Osteoblast (primary cell): ENCODE data around the gene WIPF3. TPM values are rescaled to one million over a fixed set of nuclear protein-coding genes. Genes with fewer than 3 reads are reported as not detected.

Experiments
- DNase-seq: peaks from one replicate; pipeline ENCODE4 v3.0.0; 2011; ENCODE audit warnings: low spot score, mixed read lengths; ENCODE audit not compliant: insufficient read length; ENCODE audit errors: missing footprints
- H2AFZ ChIP-seq: 2 replicates; pipeline ENCODE4 v1.6.0; 2011; ENCODE audit warnings: mild to moderate bottlenecking, low read length
- H3K27ac ChIP-seq: 2 replicates; pipeline ENCODE4 v1.5.1; 2011; ENCODE audit warnings: mild to moderate bottlenecking, low read depth, low read length, moderate library complexity
- H3K27me3 ChIP-seq: 2 replicates; pipeline ENCODE4 v1.6.0; 2012; ENCODE audit warnings: mild to moderate bottlenecking, control low read depth, inconsistent platforms, low read length, moderate library complexity; ENCODE audit not compliant: insufficient read depth
- H3K36me3 ChIP-seq: 2 replicates; pipeline ENCODE4 v1.5.1; 2011; ENCODE audit warnings: mild to moderate bottlenecking, low read length, control low read depth, moderate library complexity; ENCODE audit not compliant: insufficient read depth
- H3K4me1 ChIP-seq: 2 replicates; pipeline ENCODE4 v1.5.1; 2011; ENCODE audit warnings: mild to moderate bottlenecking, low read length, control low read depth, moderate library complexity; ENCODE audit not compliant: insufficient read depth
- H3K4me2 ChIP-seq: 2 replicates; pipeline ENCODE4 v1.6.0; 2011; ENCODE audit warnings: mild to moderate bottlenecking, low read length; ENCODE audit not compliant: insufficient read depth
- H3K4me3 ChIP-seq: fragments of 200-600 bp; sonication (generic); 3 replicates; pipeline ENCODE4 v1.5.1; 2012; ENCODE audit warnings: mild to moderate bottlenecking, low read length, inconsistent platforms; ENCODE audit not compliant: insufficient read depth
- H3K79me2 ChIP-seq: 2 replicates; pipeline ENCODE4 v1.6.0; 2012; ENCODE audit warnings: mild to moderate bottlenecking, low read length, control low read depth, inconsistent platforms; ENCODE audit not compliant: insufficient read depth
- H3K9me3 ChIP-seq: 2 replicates; pipeline ENCODE4 v1.5.1; 2011; ENCODE audit warnings: low read depth, low read length, control low read depth
- H4K20me1 ChIP-seq: 2 replicates; pipeline ENCODE4 v1.6.0; 2012; ENCODE audit warnings: mild to moderate bottlenecking, low read length, control low read depth; ENCODE audit not compliant: insufficient read depth
- total RNA-seq: library from RNA; depleted of rRNA; stranded (reverse); fragments of >200 nt; gene quantifications from 2 replicates; pipeline ENCODE4 v1.2.3, GENCODE V29; 2012
- TF ChIP-seq, protein P1 (sequence below): IDR thresholded peaks from 2 replicates; pipeline ENCODE4 v1.5.1; 2011; ENCODE audit warnings: mild to moderate bottlenecking, low read depth, low read length, moderate library complexity; ENCODE audit errors: extremely low read depth

The WIPF3 gene
- total RNA-seq, 1 donor = not detected

DNA sequence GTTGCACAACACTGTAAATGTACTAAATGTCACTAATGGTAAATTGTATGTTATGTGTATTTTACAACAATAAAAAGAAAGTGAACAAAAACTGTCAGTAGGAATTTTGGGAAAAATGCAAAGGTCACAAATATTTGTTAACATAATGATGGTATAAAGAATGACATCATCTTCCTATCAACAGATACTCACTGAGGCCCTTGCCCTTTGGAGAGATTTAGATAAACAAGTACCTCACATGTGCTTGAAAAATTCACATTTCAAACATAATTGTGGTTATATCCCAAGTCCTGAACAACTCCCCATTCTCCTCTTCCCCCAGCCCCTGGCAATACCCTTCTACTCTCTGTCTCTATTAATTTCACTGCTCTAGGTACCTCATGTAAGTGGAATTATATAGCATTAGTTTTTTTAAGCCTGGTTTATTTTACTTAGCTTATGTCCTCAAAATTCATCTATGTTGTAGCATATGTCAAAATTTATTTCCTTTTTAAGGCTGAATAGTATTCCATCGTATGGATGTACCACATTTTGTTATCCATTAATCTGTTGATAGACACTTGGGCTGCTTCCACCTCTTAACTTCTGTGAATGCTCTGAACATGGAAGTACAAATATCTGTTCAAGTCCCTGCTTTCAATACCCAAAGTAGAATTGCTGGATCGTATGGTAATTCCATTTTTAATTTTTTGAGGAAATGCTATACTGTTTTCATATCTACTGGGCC is 90.5 kb downstream of the WIPF3 start:
- no peaks in the 10 kb centered on the region for H3K9me3 ChIP-seq
- TF ChIP-seq, protein P1, sequence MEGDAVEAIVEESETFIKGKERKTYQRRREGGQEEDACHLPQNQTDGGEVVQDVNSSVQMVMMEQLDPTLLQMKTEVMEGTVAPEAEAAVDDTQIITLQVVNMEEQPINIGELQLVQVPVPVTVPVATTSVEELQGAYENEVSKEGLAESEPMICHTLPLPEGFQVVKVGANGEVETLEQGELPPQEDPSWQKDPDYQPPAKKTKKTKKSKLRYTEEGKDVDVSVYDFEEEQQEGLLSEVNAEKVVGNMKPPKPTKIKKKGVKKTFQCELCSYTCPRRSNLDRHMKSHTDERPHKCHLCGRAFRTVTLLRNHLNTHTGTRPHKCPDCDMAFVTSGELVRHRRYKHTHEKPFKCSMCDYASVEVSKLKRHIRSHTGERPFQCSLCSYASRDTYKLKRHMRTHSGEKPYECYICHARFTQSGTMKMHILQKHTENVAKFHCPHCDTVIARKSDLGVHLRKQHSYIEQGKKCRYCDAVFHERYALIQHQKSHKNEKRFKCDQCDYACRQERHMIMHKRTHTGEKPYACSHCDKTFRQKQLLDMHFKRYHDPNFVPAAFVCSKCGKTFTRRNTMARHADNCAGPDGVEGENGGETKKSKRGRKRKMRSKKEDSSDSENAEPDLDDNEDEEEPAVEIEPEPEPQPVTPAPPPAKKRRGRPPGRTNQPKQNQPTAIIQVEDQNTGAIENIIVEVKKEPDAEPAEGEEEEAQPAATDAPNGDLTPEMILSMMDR = no peak
- H3K4me3 ChIP-seq = no peak overlapping the region
- no peaks in the 10 kb centered on the region for H3K36me3 ChIP-seq
- H3K79me2 ChIP-seq = no peaks in the 10 kb centered on the region
- H3K27me3 ChIP-seq = peaks cover 12% of the 10 kb centered on the region
- no peak overlapping the region for H3K4me2 ChIP-seq
- DNase-seq = no peak
- H3K27ac ChIP-seq = no peak overlapping the region
- no peaks in the 10 kb centered on the region for H4K20me1 ChIP-seq
- no peak overlapping the region for H2AFZ ChIP-seq
- no peaks in the 10 kb centered on the region for H3K4me1 ChIP-seq

DNA sequence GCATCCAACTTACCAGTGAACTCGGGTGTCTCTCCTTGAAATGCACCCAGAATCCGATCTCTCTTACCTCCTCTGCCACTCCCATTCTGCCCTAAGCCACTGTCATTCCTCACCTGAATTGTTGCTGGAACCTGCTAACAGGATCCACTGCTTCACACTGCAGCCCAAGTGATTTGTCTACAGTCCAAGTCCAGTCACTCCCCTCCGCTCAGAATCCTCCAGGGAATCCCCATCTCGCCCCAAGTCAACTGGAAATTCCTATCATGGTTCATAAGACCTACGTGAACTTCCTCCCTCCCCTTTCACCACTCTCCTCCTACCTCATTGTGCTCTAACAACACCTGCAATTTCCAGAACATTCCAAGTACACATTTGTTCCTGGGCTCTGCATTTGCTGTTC is 92.0 kb downstream of the WIPF3 start:
- H3K4me1 ChIP-seq = no peaks in the 10 kb centered on the region
- no peak overlapping the region for H3K27ac ChIP-seq
- H3K4me3 ChIP-seq = no peak overlapping the region
- no peaks in the 10 kb centered on the region for H3K9me3 ChIP-seq
- DNase-seq = no peak
- no peak overlapping the region for H3K4me2 ChIP-seq
- peaks cover 8% of the 10 kb centered on the region for H3K27me3 ChIP-seq
- H4K20me1 ChIP-seq = no peaks in the 10 kb centered on the region
- TF ChIP-seq, protein P1 = no peak
- H3K79me2 ChIP-seq = no peaks in the 10 kb centered on the region
- H2AFZ ChIP-seq = no peak overlapping the region
- no peaks in the 10 kb centered on the region for H3K36me3 ChIP-seq

DNA sequence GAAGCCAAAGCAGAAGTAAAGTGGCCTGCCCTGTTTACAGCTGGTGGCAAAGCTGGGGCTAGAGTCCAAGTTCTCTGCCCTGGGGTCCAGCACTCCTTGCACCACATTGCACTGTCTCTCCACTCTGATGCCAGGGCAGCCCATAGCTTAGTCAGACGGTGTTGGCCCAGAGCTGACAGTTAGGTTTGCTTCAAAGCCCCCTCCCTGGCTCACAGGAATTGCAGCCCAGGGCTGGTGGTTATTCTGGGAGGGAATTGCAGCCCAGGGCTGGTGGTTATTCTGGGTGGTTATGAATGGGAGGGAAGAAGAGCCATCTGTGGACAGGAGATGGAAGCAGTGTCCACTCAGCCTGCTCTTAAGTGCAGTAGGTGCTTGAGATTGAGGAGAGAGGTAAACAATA is 94.4 kb downstream of the WIPF3 start:
- no peaks in the 10 kb centered on the region for H3K79me2 ChIP-seq
- H3K9me3 ChIP-seq = no peaks in the 10 kb centered on the region
- no peak overlapping the region for H2AFZ ChIP-seq
- H3K36me3 ChIP-seq = no peaks in the 10 kb centered on the region
- H4K20me1 ChIP-seq = no peaks in the 10 kb centered on the region
- no peaks in the 10 kb centered on the region for H3K4me1 ChIP-seq
- no peak overlapping the region for H3K27ac ChIP-seq
- H3K4me2 ChIP-seq = no peak overlapping the region
- DNase-seq = no peak
- H3K4me3 ChIP-seq = no peak overlapping the region
- no peaks in the 10 kb centered on the region for H3K27me3 ChIP-seq
- TF ChIP-seq, protein P1 = no peak

DNA sequence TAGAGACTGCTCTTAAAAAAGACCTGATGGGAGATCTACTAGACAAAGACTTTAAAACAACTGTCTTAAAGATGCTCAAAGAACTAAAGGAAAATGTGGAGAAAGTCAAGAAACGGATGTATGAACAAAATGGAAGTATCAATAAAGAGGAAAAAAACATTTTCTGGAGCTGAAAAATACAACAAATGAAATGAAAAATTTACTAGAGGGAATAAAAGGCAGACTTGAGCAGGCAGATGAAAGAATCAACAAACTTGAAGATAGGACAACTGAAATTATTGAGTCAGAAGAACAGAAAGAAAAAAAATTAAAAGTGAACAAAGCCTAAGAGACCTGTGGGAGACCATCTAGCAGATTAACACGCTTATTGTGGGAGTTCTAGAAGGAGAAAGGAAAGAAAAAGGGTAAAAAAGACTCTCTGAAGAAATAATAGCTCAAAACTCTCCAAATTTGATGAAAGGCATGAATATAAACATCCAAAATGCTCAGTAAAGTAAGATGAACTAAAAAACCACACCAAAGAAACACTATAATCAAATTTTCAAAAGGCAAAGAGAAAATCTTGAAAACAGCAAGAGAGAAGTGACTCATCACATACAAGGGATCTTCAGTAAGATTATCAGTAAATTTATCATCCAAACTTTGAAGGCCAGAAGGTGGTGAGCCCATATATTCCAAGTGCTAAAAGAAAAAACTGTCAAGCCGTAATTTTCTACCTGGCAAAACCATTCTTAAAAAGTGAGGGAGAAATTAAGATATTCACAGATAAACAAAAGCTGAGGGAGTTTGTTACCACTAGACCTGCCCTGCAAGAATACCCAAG is 100.1 kb downstream of the WIPF3 start:
- H3K4me1 ChIP-seq = no peaks in the 10 kb centered on the region
- H3K4me3 ChIP-seq = no peak overlapping the region
- DNase-seq = no peak
- no peaks in the 10 kb centered on the region for H4K20me1 ChIP-seq
- H3K4me2 ChIP-seq = no peak overlapping the region
- peaks cover 6% of the 10 kb centered on the region for H3K9me3 ChIP-seq
- H2AFZ ChIP-seq = no peak overlapping the region
- no peaks in the 10 kb centered on the region for H3K27me3 ChIP-seq
- H3K79me2 ChIP-seq = no peaks in the 10 kb centered on the region
- H3K27ac ChIP-seq = no peak overlapping the region
- TF ChIP-seq, protein P1 = no peak
- no peaks in the 10 kb centered on the region for H3K36me3 ChIP-seq
